Mesodermal cell (in vitro differentiated cells): Measurements from ENCODE around the gene CARTPT.

Experiments
- H3K27ac ChIP-seq: 2 replicates; pipeline ENCODE4 v1.7.0; 2013; ENCODE audit warnings: mild to moderate bottlenecking, low read depth, low read length, moderate library complexity; ENCODE audit not compliant: severe bottlenecking
- H3K36me3 ChIP-seq: 2 replicates; pipeline ENCODE4 v1.7.1; 2013; ENCODE audit warnings: mild to moderate bottlenecking, low read length, moderate library complexity; ENCODE audit not compliant: control insufficient read depth, insufficient read depth
- H3K4me1 ChIP-seq: one replicate; pipeline ENCODE4 v1.7.1; 2013; ENCODE audit warnings: mild to moderate bottlenecking, low read length; ENCODE audit not compliant: insufficient read depth, control insufficient read depth, poor library complexity, severe bottlenecking
- H3K4me3 ChIP-seq: 2 replicates; pipeline ENCODE4 v1.7.0; 2013; ENCODE audit warnings: low read length, control low read depth, mild to moderate bottlenecking; ENCODE audit not compliant: insufficient read depth, poor library complexity, severe bottlenecking; ENCODE audit errors: extremely low read depth
- H3K9me3 ChIP-seq: 2 replicates; pipeline ENCODE4 v1.7.1; 2013; ENCODE audit warnings: mild to moderate bottlenecking, low read length, moderate library complexity; ENCODE audit not compliant: control insufficient read depth
- WGBS, 2 experiments: methylation state at CpG; one replicate each; pipeline ENCODE4 v1.1.5; 2013; ENCODE audit warnings: missing lambda C conversion rate in 2 of 2; ENCODE audit not compliant: insufficient coverage in 2 of 2; 5-methylcytosine and 5-hydroxymethylcytosine counted together

CARTPT gene

DNA sequence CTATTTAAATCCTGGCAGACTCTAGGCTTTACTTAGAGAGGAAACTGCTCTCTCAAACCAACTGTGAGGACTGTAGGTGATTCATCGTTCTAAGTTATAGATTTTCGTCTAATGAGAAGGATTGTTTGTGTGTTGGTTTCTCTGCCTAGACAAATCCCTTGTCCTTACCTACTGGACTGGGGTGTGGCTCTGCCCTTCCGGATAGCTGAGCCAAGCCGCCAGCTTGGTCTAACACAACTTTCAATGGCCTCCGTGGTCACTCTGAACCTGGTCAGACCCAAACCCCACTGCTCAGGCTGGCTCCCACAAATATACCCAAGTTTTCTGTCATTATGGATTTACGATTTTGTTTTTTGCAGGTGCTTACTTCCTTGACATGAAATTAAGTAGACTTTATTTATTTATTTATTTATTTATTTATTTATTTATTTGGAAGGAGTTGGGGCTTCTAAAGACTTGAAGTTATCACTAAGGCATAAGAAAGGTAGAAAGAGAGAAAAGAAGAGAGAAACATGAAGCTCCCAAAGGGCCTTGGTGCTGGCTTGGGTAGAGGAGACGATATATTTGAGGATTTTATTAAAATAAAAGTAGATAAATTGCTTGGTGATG is 19.0 kb downstream of the CARTPT start:
- Histone ChIP-seq H3K27ac (no peak overlapping the region), H3K9me3 (no peaks in the 10 kb centered on the region), H3K4me3 (no peak overlapping the region), H3K36me3 (no peaks in the 10 kb centered on the region), H3K4me1 (no peaks in the 10 kb centered on the region)
- 97 to 100% methylated on average over 3 to 4 of the region's 7 CpGs for WGBS, 2 experiments

DNA sequence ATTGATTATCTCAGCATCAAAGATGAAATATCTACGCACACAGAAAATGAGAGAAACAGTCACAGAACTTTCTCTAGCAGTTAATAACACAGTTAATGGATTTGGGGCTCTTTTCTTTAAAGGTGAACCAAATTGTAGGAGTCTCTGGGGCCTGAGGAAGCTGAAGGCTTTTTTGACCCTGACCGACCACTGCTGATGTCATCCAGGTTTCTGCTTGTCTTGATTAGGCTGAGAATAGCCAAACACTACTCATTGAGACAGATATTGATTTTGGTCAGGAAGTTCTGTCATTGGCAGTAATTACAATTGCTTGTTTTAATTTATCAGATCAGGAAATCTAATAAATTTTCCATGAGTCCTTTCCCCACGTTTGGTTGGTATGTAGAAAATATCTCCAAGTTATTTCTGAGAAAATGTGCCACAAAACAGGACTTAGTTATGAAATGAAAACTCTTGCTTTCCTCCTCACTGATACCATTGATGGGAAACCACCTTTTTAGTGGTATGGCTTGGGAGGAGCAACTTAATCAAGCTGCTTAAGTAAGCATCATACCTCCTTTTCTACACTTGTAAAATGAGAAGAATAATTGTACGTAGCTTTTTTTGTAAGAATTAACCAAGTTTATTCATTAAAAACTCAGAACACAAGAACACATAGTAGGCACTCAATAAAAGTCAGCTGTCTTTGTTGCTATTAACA is 19.7 kb downstream of the CARTPT start:
- H3K36me3 ChIP-seq: no peaks in the 10 kb centered on the region
- H3K4me1 ChIP-seq: no peaks in the 10 kb centered on the region
- no peaks in the 10 kb centered on the region for H3K9me3 ChIP-seq
- H3K27ac ChIP-seq: no peak overlapping the region
- H3K4me3 ChIP-seq: no peak overlapping the region
- WGBS, 2 experiments: 86 to 100% methylated on average over 1 of the region's 4 CpGs

DNA sequence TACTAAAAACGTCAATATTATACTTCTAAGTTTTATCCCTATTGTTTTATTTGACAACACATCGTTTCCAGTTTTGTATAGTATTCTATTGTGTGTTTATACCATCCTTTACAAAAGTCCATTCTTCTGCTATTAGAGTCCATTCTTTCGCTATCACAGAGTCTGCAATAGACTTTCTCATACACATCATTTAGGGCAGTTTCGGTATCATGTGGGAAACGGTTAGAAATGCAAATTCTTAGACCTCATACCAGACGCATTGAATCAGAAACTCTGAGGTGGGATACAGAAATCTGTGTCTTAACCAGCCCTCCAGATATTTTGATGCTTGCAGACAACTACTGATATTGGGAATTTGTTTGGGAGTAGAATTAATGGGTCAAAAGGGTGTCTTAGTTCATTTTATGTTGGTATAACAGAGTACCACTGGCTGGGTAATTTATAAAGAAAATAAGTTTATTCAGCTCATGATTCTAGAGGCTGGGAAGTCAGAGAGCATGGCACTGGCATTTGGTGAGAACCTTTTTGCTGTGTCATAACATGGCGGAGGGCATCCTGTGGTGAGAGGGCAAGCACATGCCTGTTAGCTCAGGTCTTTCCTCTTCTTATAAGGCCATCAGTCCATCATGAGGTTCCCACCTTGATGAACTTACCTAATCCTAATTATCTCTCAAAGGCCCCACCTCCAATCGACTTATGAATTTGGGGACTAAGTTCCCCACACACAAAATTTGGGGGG is 21.1 kb downstream of the CARTPT start:
- Histone ChIP-seq H3K4me3 (no peak overlapping the region), H3K9me3 (no peaks in the 10 kb centered on the region), H3K4me1 (no peaks in the 10 kb centered on the region), H3K36me3 (no peaks in the 10 kb centered on the region), H3K27ac (no peak overlapping the region)
- WGBS, 2 experiments: 72 to 100% methylated on average over 2 to 3 of the region's 8 CpGs

DNA sequence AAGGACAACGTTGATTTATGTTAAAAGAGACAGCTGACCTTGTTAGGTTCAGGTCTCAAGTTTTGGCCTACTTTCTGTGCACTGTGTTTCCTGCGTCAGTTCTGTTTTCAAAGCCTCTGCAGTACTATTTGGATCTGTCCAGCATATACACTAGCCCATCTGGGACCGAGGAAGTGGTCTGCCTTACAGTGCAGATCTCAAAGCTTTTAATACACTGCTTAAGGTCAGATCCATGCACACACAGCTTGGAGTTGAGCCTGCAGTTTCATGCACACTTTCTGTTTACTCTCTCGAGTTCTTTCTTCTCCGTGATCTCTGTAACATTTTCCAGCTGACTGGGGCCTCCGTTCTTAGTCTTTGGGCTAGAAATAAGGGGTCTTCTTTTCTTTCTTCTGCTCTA is 24.1 kb downstream of the CARTPT start:
- H3K4me1 ChIP-seq: no peaks in the 10 kb centered on the region
- H3K36me3 ChIP-seq: no peaks in the 10 kb centered on the region
- no peak overlapping the region for H3K4me3 ChIP-seq
- WGBS, 2 experiments: 89 to 100% methylated on average over 4 of the region's 6 CpGs
- H3K9me3 ChIP-seq: no peaks in the 10 kb centered on the region
- H3K27ac ChIP-seq: no peak overlapping the region

DNA sequence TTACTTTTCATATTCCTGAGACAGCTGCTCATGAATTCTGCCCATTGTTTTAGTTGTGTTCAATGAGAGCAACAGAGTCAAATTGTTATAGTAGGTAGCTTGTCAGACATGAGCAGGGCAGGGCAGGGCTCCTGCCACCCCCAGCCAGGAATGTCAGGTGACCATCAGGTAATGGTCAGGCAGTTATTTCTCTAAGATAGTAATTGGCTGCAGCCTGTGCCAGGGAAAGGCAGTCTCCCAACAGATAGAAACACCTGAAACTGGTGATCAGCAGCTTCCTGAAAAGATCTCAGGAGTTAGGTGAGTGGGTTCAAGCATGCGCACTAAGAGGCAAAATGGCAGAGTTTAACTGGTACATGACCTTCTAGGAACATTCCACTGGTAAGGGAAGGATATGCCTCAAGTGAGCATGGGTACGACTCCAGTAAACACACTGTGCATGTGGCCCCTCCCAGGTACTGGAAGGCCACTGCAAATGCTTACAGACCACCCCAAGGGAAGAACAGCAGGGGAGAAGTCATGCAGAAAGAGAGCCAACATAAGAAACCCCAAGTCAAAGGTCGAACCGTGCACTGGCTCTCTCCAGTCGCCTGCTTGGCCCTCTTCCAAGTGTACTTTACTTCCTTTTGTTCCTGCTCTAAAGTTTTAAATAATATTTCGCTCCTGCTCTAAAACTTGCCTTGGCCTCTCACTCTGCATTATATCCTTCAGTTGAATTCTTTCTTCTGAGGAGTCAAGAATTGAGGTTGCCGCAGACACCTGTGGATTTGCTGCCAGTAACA is 25.1 kb downstream of the CARTPT start:
- Histone ChIP-seq H3K4me3 (no peak overlapping the region), H3K36me3 (no peaks in the 10 kb centered on the region), H3K4me1 (no peaks in the 10 kb centered on the region), H3K9me3 (no peaks in the 10 kb centered on the region), H3K27ac (no peak overlapping the region)
- 80 to 91% methylated on average over 5 to 6 of the region's 7 CpGs for WGBS, 2 experiments

DNA sequence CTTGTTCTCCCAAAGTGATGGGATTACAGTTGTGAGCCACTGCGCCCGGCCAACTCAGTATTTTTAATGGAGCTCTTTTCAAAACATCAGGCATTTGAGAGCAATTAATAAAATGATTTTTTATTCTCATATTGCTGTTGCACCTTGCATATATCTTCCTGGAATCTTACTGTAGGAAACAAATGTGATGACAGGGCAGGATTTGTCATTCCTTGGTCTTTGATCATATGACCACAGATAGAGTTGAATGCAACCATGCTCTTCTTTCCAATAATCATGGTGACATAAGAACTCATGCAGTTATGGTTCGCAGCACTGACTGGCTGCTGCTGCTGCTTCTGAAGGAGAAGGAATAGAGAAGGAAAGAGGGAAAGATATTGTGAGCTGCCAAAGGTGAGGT is 28.1 kb downstream of the CARTPT start:
- H3K4me1 ChIP-seq: no peaks in the 10 kb centered on the region
- no peaks in the 10 kb centered on the region for H3K36me3 ChIP-seq
- no peak overlapping the region for H3K27ac ChIP-seq
- H3K4me3 ChIP-seq: no peak overlapping the region
- 100% methylated on average over 1 to 2 of the region's 3 CpGs for WGBS, 2 experiments
- no peaks in the 10 kb centered on the region for H3K9me3 ChIP-seq

DNA sequence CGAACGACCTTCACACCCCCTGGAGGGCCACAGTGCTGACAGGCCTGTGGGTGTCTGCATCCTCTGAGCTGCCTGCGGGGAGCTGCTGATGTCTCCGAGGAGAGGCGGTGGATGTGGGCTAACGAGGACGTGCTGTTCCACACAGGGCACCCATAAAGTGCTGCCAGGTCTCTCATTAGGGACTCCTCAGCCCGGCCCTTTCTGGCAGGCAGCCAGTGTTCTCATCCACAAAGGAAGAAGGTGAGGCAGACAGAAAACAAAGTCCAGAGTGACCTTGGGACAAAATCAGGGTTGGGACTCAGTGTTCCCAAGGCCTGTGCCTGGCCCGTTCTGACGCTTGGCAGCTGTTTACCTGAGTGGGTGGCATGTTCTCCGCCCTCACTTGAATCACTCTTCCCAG is 29.3 kb downstream of the CARTPT start:
- 91 to 94% methylated on average over 8 of the region's 11 CpGs for WGBS, 2 experiments
- H3K4me3 ChIP-seq: no peak overlapping the region
- no peak overlapping the region for H3K27ac ChIP-seq
- no peaks in the 10 kb centered on the region for H3K4me1 ChIP-seq
- H3K36me3 ChIP-seq: no peaks in the 10 kb centered on the region
- no peaks in the 10 kb centered on the region for H3K9me3 ChIP-seq

DNA sequence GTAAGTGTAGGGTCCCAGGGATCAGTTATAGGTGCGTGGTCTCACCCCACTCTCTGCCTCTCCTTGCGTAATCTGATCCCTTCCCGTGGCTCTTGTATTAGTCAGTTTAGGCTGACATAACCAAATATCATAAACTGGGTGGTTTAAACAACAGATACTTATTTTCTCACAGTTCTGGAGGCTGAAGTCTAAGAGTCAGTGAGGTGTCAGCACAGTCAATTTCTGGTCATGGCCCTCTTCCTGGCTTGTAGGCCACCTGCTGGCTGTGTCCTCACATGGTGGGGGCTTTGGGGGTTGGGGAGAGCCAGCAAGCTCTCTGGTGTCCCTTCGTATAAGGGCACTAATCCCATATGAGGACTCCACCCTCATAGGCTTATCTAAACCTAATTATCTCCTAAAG is 32.3 kb downstream of the CARTPT start:
- 94 to 97% methylated on average over 2 to 3 of the region's 4 CpGs for WGBS, 2 experiments

DNA sequence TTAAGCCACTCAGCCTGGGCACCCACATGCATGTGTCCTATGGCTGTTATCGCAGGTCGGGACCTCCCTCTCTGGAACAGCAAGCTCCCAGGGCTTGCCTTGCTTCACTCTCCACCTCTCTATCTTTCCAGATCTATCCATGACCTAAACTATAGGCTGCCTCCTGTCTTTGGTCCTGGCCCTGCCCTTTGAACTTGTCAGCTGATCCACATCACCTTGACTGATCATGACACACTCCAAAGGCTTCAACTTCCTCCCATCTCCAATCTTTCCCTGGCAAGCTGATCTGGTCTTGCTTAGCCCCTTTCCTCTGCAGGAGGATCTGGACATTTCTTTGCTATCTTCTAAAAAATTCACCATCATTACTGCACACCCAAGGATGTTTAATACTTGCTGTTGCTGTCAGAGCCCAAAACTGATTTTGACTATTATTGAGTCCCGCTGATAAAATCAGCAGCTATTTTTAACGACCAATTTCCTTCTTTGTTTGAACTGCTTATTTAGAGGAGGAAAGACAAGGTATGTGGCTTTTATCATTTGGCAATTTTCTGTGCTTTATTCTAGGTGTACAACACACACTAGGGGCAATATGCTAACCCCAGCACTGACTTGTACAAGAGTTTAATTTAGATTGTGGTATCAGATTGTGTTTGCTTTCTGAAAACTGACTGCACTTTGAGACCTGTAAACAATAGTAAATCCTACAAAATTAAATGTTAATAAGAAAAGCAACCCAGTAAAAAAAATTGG is 33.5 kb downstream of the CARTPT start:
- H3K4me1 ChIP-seq: no peaks in the 10 kb centered on the region
- H3K9me3 ChIP-seq: no peaks in the 10 kb centered on the region
- no peak overlapping the region for H3K4me3 ChIP-seq
- no peaks in the 10 kb centered on the region for H3K36me3 ChIP-seq
- H3K27ac ChIP-seq: no peak overlapping the region
- 97 to 100% methylated on average over 2 to 3 of the region's 4 CpGs for WGBS, 2 experiments

More for the DNA sequence above, 32.3 kb downstream of the CARTPT start:
- H3K4me3 ChIP-seq: no peak overlapping the region
- no peaks in the 10 kb centered on the region for H3K36me3 ChIP-seq
- H3K27ac ChIP-seq: no peak overlapping the region
- no peaks in the 10 kb centered on the region for H3K4me1 ChIP-seq
- H3K9me3 ChIP-seq: no peaks in the 10 kb centered on the region
